Stimulated activated naive B cell treated with anti-CD40 and anti-IgM and Interleukin-4, amounts not matched to agents 10 μg/mL and 1 μg/mL and 100 μg/mL, for 72 hours (primary cell): ENCODE results near the gene MGME1.
"Not testable (repeated sequence)": the region's sequence is repeated elsewhere in the genome, so short reads cannot be mapped to it uniquely, and the experiment has no call there.

Source experiments
- ATAC-seq, 2 donors: fragments of 150-1000 bp; cut with Tn5 transposase; replicated peaks; 2 replicates each; pipeline ENCODE4 v1.10.0; 2021; ENCODE audit warnings: moderate library complexity in 1 of 2
- DNase-seq: peaks from one replicate; pipeline ENCODE4 v3.0.0; 2021
- H3K27ac Mint-ChIP-seq: one replicate; pipeline ENCODE4 v1.8.0; 2022; ENCODE audit warnings: mild to moderate bottlenecking, mixed read lengths
- H3K27me3 Mint-ChIP-seq, 2 donors: one replicate each; pipeline ENCODE4 v1.8.0; 2022; ENCODE audit warnings: mixed read lengths in 2 of 2
- H3K36me3 Mint-ChIP-seq, 2 donors: one replicate each; pipeline ENCODE4 v1.8.0; 2022; ENCODE audit warnings: mixed read lengths in 2 of 2, mild to moderate bottlenecking in 1 of 2
- H3K4me1 Mint-ChIP-seq, 2 donors: one replicate each; pipeline ENCODE4 v1.8.0; 2022; ENCODE audit warnings: mixed read lengths in 2 of 2, mild to moderate bottlenecking in 1 of 2
- H3K4me3 Mint-ChIP-seq, 2 donors: one replicate each; pipeline ENCODE4 v1.8.0; 2022; ENCODE audit warnings: mild to moderate bottlenecking in 2 of 2, mixed read lengths in 2 of 2, moderate library complexity in 1 of 2
- H3K9me3 Mint-ChIP-seq, 2 donors: one replicate each; pipeline ENCODE4 v1.8.0; 2022; ENCODE audit warnings: mixed read lengths in 2 of 2, mild to moderate bottlenecking in 1 of 2

Gene MGME1

DNA sequence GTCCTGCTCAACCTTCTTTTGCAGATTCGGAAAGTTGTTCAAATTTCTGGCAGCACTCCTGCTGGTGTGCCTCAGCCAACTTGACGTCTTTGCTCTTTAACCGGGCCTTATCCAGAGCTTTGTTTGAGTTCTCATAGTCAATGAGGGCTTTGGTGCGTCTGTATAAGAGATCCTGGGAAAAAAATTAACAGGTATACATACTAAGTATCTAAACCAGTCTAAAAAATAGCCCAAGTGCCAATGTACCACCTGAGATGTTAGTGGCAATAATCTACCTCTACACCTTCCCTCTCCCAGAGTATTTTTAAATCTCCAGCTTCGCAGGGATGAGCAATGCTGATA is 21.4 kb upstream of the MGME1 start:
- H3K27ac Mint-ChIP-seq, result no peak overlapping the region
- H3K4me3 Mint-ChIP-seq, result no peak overlapping the region
- no peaks in the 10 kb centered on the region for H3K27me3 Mint-ChIP-seq
- peaks cover 60% of the 10 kb centered on the region in 2 donors for H3K36me3 Mint-ChIP-seq
- no peaks in the 10 kb centered on the region for H3K9me3 Mint-ChIP-seq
- DNase-seq (no peak), ATAC-seq (no peak)
- peaks cover 18 to 44% of the 10 kb centered on the region in 2 donors for H3K4me1 Mint-ChIP-seq

- no peak for ATAC-seq
- Mint-ChIP-seq H3K4me1 (peaks cover 20 to 45% of the 10 kb centered on the region in 2 donors), H3K27me3 (no peaks in the 10 kb centered on the region), H3K9me3 (no peaks in the 10 kb centered on the region), H3K36me3 (peaks cover 62% of the 10 kb centered on the region in 2 donors), H3K27ac (no peak overlapping the region), H3K4me3 (no peak overlapping the region)
- DNase-seq, result no peak
Observed at GRCh38 chr20:17948442-17948841, 20.4 kb upstream of the MGME1 start.

DNA sequence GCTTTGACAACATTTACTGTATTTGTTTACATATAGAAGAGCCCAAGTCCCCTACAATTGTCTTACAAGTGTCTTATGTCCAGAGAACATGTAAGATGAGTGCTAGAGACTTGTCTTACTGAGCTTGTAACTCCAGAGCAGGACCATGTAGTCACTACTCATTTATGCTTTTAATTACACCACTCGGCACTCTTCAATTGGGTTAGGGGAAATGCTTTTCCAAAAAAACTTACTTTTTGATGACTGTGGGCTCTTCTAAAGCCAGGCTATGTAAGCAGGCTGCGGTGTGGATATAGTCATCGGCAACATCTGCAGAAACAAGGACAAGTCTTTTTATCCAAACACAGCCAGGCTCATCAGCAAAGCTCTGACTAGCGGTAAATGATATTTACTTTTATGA is 18.9 kb upstream of the MGME1 start:
- ATAC-seq (no peak), DNase-seq (no peak)
- no peaks in the 10 kb centered on the region for H3K9me3 Mint-ChIP-seq
- H3K4me3 Mint-ChIP-seq, result no peak overlapping the region
- no peaks in the 10 kb centered on the region for H3K27me3 Mint-ChIP-seq
- peaks cover 24 to 45% of the 10 kb centered on the region in 2 donors for H3K4me1 Mint-ChIP-seq
- H3K27ac Mint-ChIP-seq, result no peak overlapping the region
- H3K36me3 Mint-ChIP-seq, result peaks cover 65 to 66% of the 10 kb centered on the region in 2 donors

DNA sequence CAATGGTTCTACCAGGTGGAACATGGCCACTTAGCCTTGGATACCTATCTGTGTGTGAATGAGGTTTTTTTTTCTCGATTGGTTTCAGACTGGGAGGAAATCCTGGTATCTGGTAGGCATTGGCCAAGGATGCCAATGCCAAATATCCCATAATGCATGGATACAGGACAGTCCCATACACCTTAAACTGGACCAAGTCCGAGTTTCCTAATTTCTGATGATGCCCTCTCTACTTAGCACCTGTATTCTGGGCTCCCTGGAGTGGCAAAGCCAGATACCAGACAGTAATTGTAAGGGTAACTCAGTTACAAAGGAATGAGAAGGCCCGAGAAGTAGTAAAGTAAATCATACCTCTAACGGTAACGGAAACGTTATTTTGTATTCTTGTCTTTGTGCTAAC is 18.1 kb upstream of the MGME1 start:
- H3K9me3 Mint-ChIP-seq, result no peaks in the 10 kb centered on the region
- DNase-seq, result no peak
- H3K27me3 Mint-ChIP-seq, result no peaks in the 10 kb centered on the region
- peaks cover 28 to 49% of the 10 kb centered on the region in 2 donors for H3K4me1 Mint-ChIP-seq
- ATAC-seq, result no peak
- H3K4me3 Mint-ChIP-seq, result no peak overlapping the region
- no peak overlapping the region for H3K27ac Mint-ChIP-seq
- H3K36me3 Mint-ChIP-seq, result peaks cover 68 to 70% of the 10 kb centered on the region in 2 donors

- Mint-ChIP-seq H3K4me1 (peaks cover 34 to 55% of the 10 kb centered on the region in 2 donors), H3K9me3 (no peaks in the 10 kb centered on the region), H3K4me3 (no peak overlapping the region), H3K36me3 (peaks cover 68 to 70% of the 10 kb centered on the region in 2 donors), H3K27ac (no peak overlapping the region), H3K27me3 (no peaks in the 10 kb centered on the region)
- ATAC-seq (no peak), DNase-seq (no peak)
Observed at GRCh38 chr20:17951323-17951722, 17.5 kb upstream of the MGME1 start.

DNA sequence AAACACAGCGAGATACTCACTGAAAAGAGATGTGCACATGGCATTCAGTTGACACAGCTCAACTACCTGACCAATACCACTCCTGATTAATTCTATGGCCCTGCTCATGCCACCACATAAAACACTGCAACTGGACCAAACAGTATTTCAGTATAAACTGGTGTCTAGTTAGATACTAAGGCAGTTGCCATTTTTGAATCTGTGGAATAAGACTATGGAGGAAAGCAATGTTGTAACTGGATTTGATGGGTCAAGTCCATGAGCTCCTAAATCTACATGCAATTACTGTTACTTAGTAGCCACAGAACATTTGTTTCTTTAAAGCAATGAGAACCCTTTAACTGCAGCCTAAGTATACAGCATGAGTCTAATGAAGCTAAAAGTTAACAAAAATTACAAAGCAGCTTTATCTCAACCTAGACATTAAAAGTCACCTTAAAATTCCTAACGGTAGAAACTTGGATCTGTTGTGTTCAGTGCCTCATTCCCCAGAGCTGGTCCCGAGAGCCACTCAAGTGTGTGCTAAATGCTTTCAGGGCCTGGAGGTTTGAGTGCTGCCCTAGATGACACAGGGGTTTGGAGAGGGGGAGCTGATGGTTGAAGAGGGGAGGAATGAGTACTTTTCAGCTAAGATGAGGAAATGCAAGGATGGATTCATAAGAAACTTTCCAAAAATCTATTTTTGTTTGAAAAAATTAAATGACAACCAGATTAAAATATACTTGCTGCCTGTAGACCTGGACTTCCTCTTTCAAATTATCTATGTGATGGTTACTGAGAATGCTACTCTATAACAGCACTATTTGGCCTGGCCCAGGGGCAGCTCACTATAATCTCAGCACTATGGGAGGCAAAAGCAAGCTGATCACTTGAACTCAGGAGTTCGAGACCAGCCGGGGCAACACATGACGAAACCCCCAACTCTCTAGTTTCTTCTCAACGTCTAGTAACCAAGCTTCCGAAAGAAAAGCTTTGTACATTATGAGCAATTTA is 15.8 kb upstream of the MGME1 start:
- ATAC-seq (peak; percentile 41 to 67), DNase-seq (no peak)
- peaks cover 38 to 55% of the 10 kb centered on the region in 2 donors for H3K4me1 Mint-ChIP-seq
- H3K4me3 Mint-ChIP-seq, result no peak overlapping the region
- H3K36me3 Mint-ChIP-seq, result peaks cover 65 to 75% of the 10 kb centered on the region in 2 donors
- no peaks in the 10 kb centered on the region for H3K27me3 Mint-ChIP-seq
- peak overlapping the region; percentile 88 for H3K27ac Mint-ChIP-seq
- H3K9me3 Mint-ChIP-seq, result no peaks in the 10 kb centered on the region

- H3K4me1 Mint-ChIP-seq, result peaks cover 42 to 57% of the 10 kb centered on the region in 2 donors
- H3K36me3 Mint-ChIP-seq, result peaks cover 62 to 69% of the 10 kb centered on the region in 2 donors
Observed at GRCh38 chr20:17953935-17954334, 14.9 kb upstream of the MGME1 start.

GRCh38 chr20:17955302-17955701 is 13.5 kb upstream of the MGME1 start:
- H3K9me3 Mint-ChIP-seq, result no peaks in the 10 kb centered on the region
- H3K27me3 Mint-ChIP-seq, result no peaks in the 10 kb centered on the region
- H3K4me3 Mint-ChIP-seq, result peak overlapping the region; percentile 10 to 61
- H3K4me1 Mint-ChIP-seq, result peaks cover 52 to 70% of the 10 kb centered on the region in 2 donors
- ATAC-seq (no peak), DNase-seq (no peak)
- peak overlapping the region; percentile 80 for H3K27ac Mint-ChIP-seq
- H3K36me3 Mint-ChIP-seq, result peaks cover 55 to 76% of the 10 kb centered on the region in 2 donors

More at GRCh38 chr20:17953935-17954334, 14.9 kb upstream of the MGME1 start:
- no peak for DNase-seq
- ATAC-seq, result no peak
- H3K9me3 Mint-ChIP-seq, result no peaks in the 10 kb centered on the region
- peak overlapping the region in 1 of 2 donors; percentile 26 for H3K4me3 Mint-ChIP-seq
- H3K27ac Mint-ChIP-seq, result peak overlapping the region; percentile 65
- H3K27me3 Mint-ChIP-seq, result no peaks in the 10 kb centered on the region

DNA sequence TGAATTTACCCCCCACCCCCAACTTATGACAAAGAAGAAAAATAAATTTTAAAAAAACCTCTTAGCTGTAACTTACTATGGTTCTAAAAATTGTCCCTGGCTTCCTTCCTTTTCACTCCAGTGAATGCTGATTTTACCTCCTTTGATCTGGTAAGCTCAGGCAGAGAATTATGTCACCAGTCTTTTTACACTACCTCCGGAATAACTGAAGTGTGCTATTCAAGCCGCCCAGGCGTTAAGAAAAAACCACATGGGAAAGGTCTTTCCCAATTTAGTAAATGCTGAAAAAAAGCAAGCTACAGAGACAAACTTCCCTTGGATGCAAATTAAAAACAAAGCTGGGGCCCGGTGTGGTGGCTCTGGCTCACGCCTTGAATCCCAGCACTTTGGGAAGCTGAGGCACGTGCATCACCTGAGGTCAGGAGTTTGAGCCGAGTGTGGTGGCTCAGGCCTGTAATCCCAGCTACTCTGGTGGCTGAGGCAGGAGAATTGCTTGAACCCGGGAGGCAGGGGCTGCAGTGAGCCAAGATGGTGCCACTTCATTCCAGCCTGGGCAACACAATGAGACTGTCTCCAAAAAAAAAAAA is 12.6 kb upstream of the MGME1 start:
- peaks cover 59 to 82% of the 10 kb centered on the region in 2 donors for H3K36me3 Mint-ChIP-seq
- peak overlapping the region; percentile 80 for H3K27ac Mint-ChIP-seq
- H3K4me3 Mint-ChIP-seq, result peak overlapping the region; percentile 51 to 61
- H3K27me3 Mint-ChIP-seq, result no peaks in the 10 kb centered on the region
- DNase-seq (no peak), ATAC-seq (peak; percentile 26 to 35)
- H3K9me3 Mint-ChIP-seq, result no peaks in the 10 kb centered on the region
- H3K4me1 Mint-ChIP-seq, result peaks cover 58 to 79% of the 10 kb centered on the region in 2 donors

GRCh38 chr20:17957505-17958363 is 11.1 kb upstream of the MGME1 start:
- peak overlapping the region; percentile 82 for H3K27ac Mint-ChIP-seq

GRCh38 chr20:17958373-17959256 is 10.2 kb upstream of the MGME1 start:
- no peak for DNase-seq
- H3K27me3 Mint-ChIP-seq, result no peaks in the 10 kb centered on the region
- H3K4me1 Mint-ChIP-seq, result peaks cover 68 to 90% of the 10 kb centered on the region in 2 donors
- H3K9me3 Mint-ChIP-seq, result peaks cover 0 to 2% of the 10 kb centered on the region in 2 donors
- H3K36me3 Mint-ChIP-seq, result peaks cover 61 to 86% of the 10 kb centered on the region in 2 donors
- ATAC-seq, result no peak
- peak overlapping the region; percentile 57 to 78 for H3K4me3 Mint-ChIP-seq
- peak overlapping the region; percentile 99 for H3K27ac Mint-ChIP-seq

More at GRCh38 chr20:17957505-17958363, 11.1 kb upstream of the MGME1 start:
- Mint-ChIP-seq H3K4me3 (peak overlapping the region; percentile 7 to 39), H3K4me1 (peaks cover 70 to 90% of the 10 kb centered on the region in 2 donors), H3K36me3 (peaks cover 60 to 86% of the 10 kb centered on the region in 2 donors), H3K27me3 (no peaks in the 10 kb centered on the region), H3K9me3 (no peaks in the 10 kb centered on the region)
- DNase-seq (no peak), ATAC-seq (no peak)

- H3K9me3 Mint-ChIP-seq, result peaks cover 0 to 2% of the 10 kb centered on the region in 2 donors
Observed at GRCh38 chr20:17959257-17959627, 9.6 kb upstream of the MGME1 start.

DNA sequence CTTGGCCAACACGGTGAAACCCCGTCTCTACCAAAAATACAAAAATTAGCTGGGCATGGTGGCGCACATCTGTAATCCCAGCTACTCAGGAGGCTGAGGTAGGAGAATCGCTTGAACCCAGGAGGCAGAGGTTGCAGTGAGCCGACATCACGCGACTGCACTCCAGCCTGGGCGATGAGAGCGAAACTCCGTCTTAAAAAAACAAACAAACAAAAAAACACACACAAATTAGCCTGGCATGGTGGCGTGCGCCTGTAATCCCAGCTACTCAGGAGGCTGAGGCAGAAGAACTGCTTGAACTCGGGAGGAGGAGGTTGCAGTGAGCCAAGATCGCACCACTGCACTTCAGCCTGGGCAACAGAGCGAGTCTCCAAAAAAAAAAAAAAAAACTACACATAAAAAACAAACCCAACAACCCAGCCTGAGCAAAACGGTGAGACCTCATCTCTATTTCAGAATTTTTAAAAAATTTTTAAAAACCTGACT is 8.4 kb upstream of the MGME1 start:
- H3K4me1 Mint-ChIP-seq, result peaks cover 63 to 90% of the 10 kb centered on the region in 2 donors

More at GRCh38 chr20:17959257-17959627, 9.6 kb upstream of the MGME1 start:
- Mint-ChIP-seq H3K27me3 (no peaks in the 10 kb centered on the region), H3K4me1 (peaks cover 66 to 90% of the 10 kb centered on the region in 2 donors), H3K4me3 (peak overlapping the region; percentile 26 to 78), H3K27ac (peak overlapping the region; percentile 99), H3K36me3 (peaks cover 58 to 84% of the 10 kb centered on the region in 2 donors)
- DNase-seq (no peak), ATAC-seq (peak; percentile 13 to 20)

More for the DNA sequence above, 8.4 kb upstream of the MGME1 start:
- H3K4me3 Mint-ChIP-seq, result peak overlapping the region; percentile 64 to 78
- peak overlapping the region; percentile 99 for H3K27ac Mint-ChIP-seq
- ATAC-seq, H3K9me3 Mint-ChIP-seq, DNase-seq, H3K27me3 Mint-ChIP-seq: not testable (repeated sequence)
- peaks cover 59 to 84% of the 10 kb centered on the region in 2 donors for H3K36me3 Mint-ChIP-seq
